Panc1 (cell line): ENCODE measurements around the gene ABCA6. TPM values are rescaled to one million over a fixed set of nuclear protein-coding genes. Genes with fewer than 3 reads are reported as not detected.

Experiments used
- ATAC-seq: fragments of 200-7000 bp; cut with Tn5 transposase; 2 replicates; pipeline ENCODE4 v1.9.1; 2020; ENCODE audit warnings: mild to moderate bottlenecking, moderate library complexity
- BruUV-seq: library from RNA; stranded (reverse); fragments of 400-500 nt; replicated peaks from 2 replicates; lab custom pipeline; 2021; lab: Mats Ljungman, UMichigan
- CTCF ChIA-PET: fragments of 300-600 bp; sonication (Branson Sonifier 250); formaldehyde crosslinking; loops from one replicate; lab custom pipeline; 2022; ENCODE audit warnings: antibody characterized with exemption; lab: Charles Lee
- POLR2A ChIA-PET: fragments of 300-600 bp; sonication (Branson Sonifier 250); formaldehyde crosslinking; loops from one replicate; lab custom pipeline; 2022; ENCODE audit warnings: antibody characterized with exemption; lab: Charles Lee
- DNase-seq: peaks from one replicate; pipeline ENCODE4 v3.0.0-alpha.2; 2010; ENCODE audit warnings: low read depth, low spot score
- H3K27ac ChIP-seq: 2 replicates; pipeline ENCODE4 v1.5.1; 2011; ENCODE audit warnings: mild to moderate bottlenecking, low read length, inconsistent platforms
- H3K27me3 ChIP-seq: fragments of 200-500 bp; sonication (Bioruptor generic); 2 replicates; pipeline ENCODE4 v1.6.0; 2014; ENCODE audit warnings: low read length, inconsistent platforms; ENCODE audit not compliant: control insufficient read depth, insufficient read depth
- H3K36me3 ChIP-seq: fragments of 200-500 bp; sonication (Bioruptor generic); 2 replicates; pipeline ENCODE4 v1.5.1; 2014; ENCODE audit warnings: inconsistent platforms, mild to moderate bottlenecking, low read length, moderate library complexity; ENCODE audit not compliant: control insufficient read depth, insufficient read depth
- H3K4me1 ChIP-seq: 2 replicates; pipeline ENCODE4 v1.5.1; 2011; ENCODE audit warnings: inconsistent platforms, mild to moderate bottlenecking, low read length, moderate library complexity; ENCODE audit not compliant: control insufficient read depth, insufficient read depth
- H3K4me3 ChIP-seq, 2 experiments: 2 replicates each; pipeline ENCODE4 v1.5.1; 2011 to 2012; ENCODE audit warnings: low read depth in 2 of 2, low read length in 2 of 2, mild to moderate bottlenecking in 2 of 2, inconsistent platforms in 1 of 2, moderate library complexity in 1 of 2
- H3K9me3 ChIP-seq: fragments of 200-500 bp; sonication (Bioruptor generic); 2 replicates; pipeline ENCODE4 v1.5.1; 2014; ENCODE audit warnings: low read depth, mild to moderate bottlenecking, inconsistent platforms, low read length, moderate library complexity; ENCODE audit not compliant: control insufficient read depth, insufficient read depth
- POLR2AphosphoS5 ChIP-seq: IDR thresholded peaks from 2 replicates; pipeline ENCODE4 v1.6.1; 2012; ENCODE audit warnings: mild to moderate bottlenecking, low read depth, low read length, moderate library complexity
- SIN3A ChIP-seq: IDR thresholded peaks from 2 replicates; pipeline ENCODE4 v1.6.1; 2012; ENCODE audit warnings: low read depth, mild to moderate bottlenecking, low read length, moderate library complexity, borderline replicate concordance; ENCODE audit not compliant: insufficient read depth
- TCF7L2 ChIP-seq: IDR thresholded peaks from 2 replicates; pipeline ENCODE4 v1.6.1; 2011; ENCODE audit warnings: mild to moderate bottlenecking, low read depth, low read length, inconsistent platforms
- in situ Hi-C: cut with HindIII; loops from 2 replicates; pipeline ENCODE4 v1.10.0; 2016; ENCODE audit warnings: low sequenced_read_pairs, low pct_unique_long_range_greater_than_20kb
- intact Hi-C: fragments of 100-400 bp; cut with micrococcal nuclease; formaldehyde crosslinking; loops from one replicate; pipeline ENCODE4 v1.10.0; 2022; ENCODE audit not compliant: unreplicated experiment
- total RNA-seq: library from RNA; stranded (reverse); gene quantifications from one replicate; pipeline ENCODE4 v1.2.1, GENCODE V29; 2021; ENCODE audit not compliant: unreplicated experiment
- TF ChIP-seq, protein P1 (sequence below), 2 experiments: IDR thresholded peaks; 2 replicates each; pipeline ENCODE4 v1.6.1; 2011 to 2012; ENCODE audit warnings: low read depth in 2 of 2, control low read depth in 1 of 2, low read length in 1 of 2, mild to moderate bottlenecking in 1 of 2, moderate library complexity in 1 of 2; ENCODE audit not compliant: insufficient read depth in 1 of 2
- TF ChIP-seq, protein P2 (sequence below): fragments of 450-650 bp; IDR thresholded peaks from 2 replicates; pipeline ENCODE4 v1.5.1; 2017; ENCODE audit warnings: mild to moderate bottlenecking

The ABCA6 gene
- total RNA-seq, 1 experiment from 2014 or later = 0.46 TPM

DNA sequence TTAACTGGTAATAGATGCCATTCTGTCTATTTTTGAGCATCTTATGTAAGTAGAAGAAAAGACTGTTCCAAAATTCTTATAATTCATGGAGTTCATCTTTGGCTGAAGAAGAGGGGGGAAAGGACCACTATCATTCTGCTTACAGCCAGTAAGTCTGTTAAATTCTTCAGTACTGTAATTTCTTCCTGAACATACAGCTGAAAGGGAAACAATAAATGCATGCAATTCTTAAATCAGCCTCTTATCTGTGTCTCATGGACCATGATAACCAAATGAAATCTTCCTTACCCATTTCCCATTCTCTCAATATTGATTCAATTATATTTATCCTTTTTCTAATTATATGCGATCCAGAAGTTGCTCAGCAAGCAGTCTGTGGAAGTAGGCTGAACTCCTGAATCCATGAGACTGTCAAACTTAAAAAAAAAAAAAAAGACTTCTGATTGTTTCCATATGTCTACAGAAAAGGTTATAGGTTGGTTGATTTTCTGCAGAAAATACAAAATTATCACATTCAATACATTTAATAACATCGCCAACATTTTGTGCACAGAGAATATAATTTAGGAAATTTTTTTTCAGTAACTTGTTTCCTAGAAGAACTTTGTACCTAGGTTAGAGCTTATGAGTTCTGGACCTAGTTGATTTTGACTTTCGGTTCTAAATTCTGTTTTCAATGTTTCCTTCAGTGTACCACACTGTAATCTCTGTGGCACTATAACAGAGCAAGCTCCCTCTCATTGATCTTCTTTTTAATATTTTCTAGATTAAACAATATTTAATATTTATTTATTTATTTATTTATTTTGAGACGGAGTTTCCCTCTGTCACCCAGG lies 79.8 kb downstream of the ABCA6 start:
- H3K27me3 ChIP-seq = no peaks in the 10 kb centered on the region
- H3K36me3 ChIP-seq = no peaks in the 10 kb centered on the region
- intact Hi-C loops = no loop called here
- ATAC-seq (no peak), DNase-seq (no peak)
- no peak overlapping the region for H3K27ac ChIP-seq
- in situ Hi-C loops = no loop called here
- no TSS peak for BruUV-seq
- CTCF ChIA-PET = no interaction called here
- TF ChIP-seq SIN3A (no peak), TCF7L2 (no peak), POLR2AphosphoS5 (no peak)
- TF ChIP-seq, protein P1, sequence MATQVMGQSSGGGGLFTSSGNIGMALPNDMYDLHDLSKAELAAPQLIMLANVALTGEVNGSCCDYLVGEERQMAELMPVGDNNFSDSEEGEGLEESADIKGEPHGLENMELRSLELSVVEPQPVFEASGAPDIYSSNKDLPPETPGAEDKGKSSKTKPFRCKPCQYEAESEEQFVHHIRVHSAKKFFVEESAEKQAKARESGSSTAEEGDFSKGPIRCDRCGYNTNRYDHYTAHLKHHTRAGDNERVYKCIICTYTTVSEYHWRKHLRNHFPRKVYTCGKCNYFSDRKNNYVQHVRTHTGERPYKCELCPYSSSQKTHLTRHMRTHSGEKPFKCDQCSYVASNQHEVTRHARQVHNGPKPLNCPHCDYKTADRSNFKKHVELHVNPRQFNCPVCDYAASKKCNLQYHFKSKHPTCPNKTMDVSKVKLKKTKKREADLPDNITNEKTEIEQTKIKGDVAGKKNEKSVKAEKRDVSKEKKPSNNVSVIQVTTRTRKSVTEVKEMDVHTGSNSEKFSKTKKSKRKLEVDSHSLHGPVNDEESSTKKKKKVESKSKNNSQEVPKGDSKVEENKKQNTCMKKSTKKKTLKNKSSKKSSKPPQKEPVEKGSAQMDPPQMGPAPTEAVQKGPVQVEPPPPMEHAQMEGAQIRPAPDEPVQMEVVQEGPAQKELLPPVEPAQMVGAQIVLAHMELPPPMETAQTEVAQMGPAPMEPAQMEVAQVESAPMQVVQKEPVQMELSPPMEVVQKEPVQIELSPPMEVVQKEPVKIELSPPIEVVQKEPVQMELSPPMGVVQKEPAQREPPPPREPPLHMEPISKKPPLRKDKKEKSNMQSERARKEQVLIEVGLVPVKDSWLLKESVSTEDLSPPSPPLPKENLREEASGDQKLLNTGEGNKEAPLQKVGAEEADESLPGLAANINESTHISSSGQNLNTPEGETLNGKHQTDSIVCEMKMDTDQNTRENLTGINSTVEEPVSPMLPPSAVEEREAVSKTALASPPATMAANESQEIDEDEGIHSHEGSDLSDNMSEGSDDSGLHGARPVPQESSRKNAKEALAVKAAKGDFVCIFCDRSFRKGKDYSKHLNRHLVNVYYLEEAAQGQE (IDR thresholded peaks at IDR 0.05; ENCODE audit: insufficient read depth in 1 of 2, low read depth in 2 of 2, low read length in 1 of 2) = no peak
- TF ChIP-seq, protein P2, sequence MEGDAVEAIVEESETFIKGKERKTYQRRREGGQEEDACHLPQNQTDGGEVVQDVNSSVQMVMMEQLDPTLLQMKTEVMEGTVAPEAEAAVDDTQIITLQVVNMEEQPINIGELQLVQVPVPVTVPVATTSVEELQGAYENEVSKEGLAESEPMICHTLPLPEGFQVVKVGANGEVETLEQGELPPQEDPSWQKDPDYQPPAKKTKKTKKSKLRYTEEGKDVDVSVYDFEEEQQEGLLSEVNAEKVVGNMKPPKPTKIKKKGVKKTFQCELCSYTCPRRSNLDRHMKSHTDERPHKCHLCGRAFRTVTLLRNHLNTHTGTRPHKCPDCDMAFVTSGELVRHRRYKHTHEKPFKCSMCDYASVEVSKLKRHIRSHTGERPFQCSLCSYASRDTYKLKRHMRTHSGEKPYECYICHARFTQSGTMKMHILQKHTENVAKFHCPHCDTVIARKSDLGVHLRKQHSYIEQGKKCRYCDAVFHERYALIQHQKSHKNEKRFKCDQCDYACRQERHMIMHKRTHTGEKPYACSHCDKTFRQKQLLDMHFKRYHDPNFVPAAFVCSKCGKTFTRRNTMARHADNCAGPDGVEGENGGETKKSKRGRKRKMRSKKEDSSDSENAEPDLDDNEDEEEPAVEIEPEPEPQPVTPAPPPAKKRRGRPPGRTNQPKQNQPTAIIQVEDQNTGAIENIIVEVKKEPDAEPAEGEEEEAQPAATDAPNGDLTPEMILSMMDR = no peak
- H3K4me1 ChIP-seq = no peaks in the 10 kb centered on the region
- POLR2A ChIA-PET = no interaction called here
- H3K4me3 ChIP-seq = no peak overlapping the region
- H3K9me3 ChIP-seq = no peaks in the 10 kb centered on the region

GRCh38 chr17:69060822-69061221 lies 80.9 kb downstream of the ABCA6 start, which contains the start of gene ABCA9:
ABCA9 (minus strand) TSS chr17:69060927; CDS start chr17:69051126, 9,801 bp downstream.
- TF ChIP-seq, protein P2 = no peak
- no peak for TF ChIP-seq TCF7L2
- H3K4me3 ChIP-seq = no peak within 1 kb of the TSS
- intact Hi-C loops = no loop called here
- in situ Hi-C loops = no loop called here
- BruUV-seq = no TSS peak
- H3K27ac ChIP-seq = no peak within 1 kb of the TSS
- H3K9me3 ChIP-seq = no peaks in the 10 kb centered on the region
- POLR2A ChIA-PET = no interaction called here
- no peaks in the 10 kb centered on the region for H3K27me3 ChIP-seq
- no peaks in the 10 kb centered on the region for H3K4me1 ChIP-seq
- ATAC-seq (no peak), DNase-seq (no peak)
- no peaks in the 10 kb centered on the region for H3K36me3 ChIP-seq
- CTCF ChIA-PET = no interaction called here
